CD4-positive, CD25-positive, alpha-beta regulatory T cell (primary cell): ENCODE results near the gene CLCN2. TPM values are rescaled to one million over a fixed set of nuclear protein-coding genes. Genes with fewer than 3 reads are reported as not detected.

Experiments
- ATAC-seq, 2 donors: fragments of 150-1000 bp; cut with Tn5 transposase; one replicate each; pipeline ENCODE4 v1.10.0; 2021; ENCODE audit warnings: low read depth in 2 of 2, moderate number of reproducible peaks in 2 of 2, moderate library complexity in 1 of 2
- DNase-seq, 3 donors: peaks; one replicate each; pipeline versions ENCODE4 v3.0.0 to v3.0.0-alpha.2; 2012 to 2022; ENCODE audit warnings: mixed read lengths in 1 of 3
- H3K27ac ChIP-seq: one replicate; pipeline ENCODE4 v1.7.0; 2013; ENCODE audit warnings: mild to moderate bottlenecking, low read length; ENCODE audit not compliant: insufficient read depth, poor library complexity, severe bottlenecking
- H3K27me3 ChIP-seq: one replicate; pipeline ENCODE4 v1.7.0; 2013; ENCODE audit warnings: low read length; ENCODE audit not compliant: control insufficient read depth, insufficient read depth
- H3K36me3 ChIP-seq: one replicate; pipeline ENCODE4 v1.7.0; 2013; ENCODE audit warnings: mild to moderate bottlenecking, low read length, moderate library complexity; ENCODE audit not compliant: control insufficient read depth, insufficient read depth
- H3K4me1 ChIP-seq: 2 replicates; pipeline ENCODE4 v1.7.0; 2013; ENCODE audit warnings: mild to moderate bottlenecking, low read length; ENCODE audit not compliant: insufficient read depth, control insufficient read depth, poor library complexity, severe bottlenecking
- H3K4me3 ChIP-seq: one replicate; pipeline ENCODE4 v1.7.0; 2013; ENCODE audit warnings: low read depth, mild to moderate bottlenecking, low read length, moderate library complexity
- H3K9me3 ChIP-seq, 2 experiments: 1 replicate in 1 of 2; 2 replicates in 1 of 2; pipeline ENCODE4 v1.7.0; 2013; ENCODE audit warnings: low read length in 2 of 2, mild to moderate bottlenecking in 1 of 2, moderate library complexity in 1 of 2; ENCODE audit not compliant: control insufficient read depth in 2 of 2
- H3K27ac Mint-ChIP-seq, 3 donors: one replicate each; pipeline ENCODE4 v1.8.0; 2020 to 2022; ENCODE audit warnings: mild to moderate bottlenecking in 3 of 3, mixed read lengths in 3 of 3, moderate library complexity in 2 of 3
- H3K27me3 Mint-ChIP-seq: one replicate; pipeline ENCODE4 v1.8.0; 2022; ENCODE audit warnings: mild to moderate bottlenecking, mixed read lengths
- H3K36me3 Mint-ChIP-seq: one replicate; pipeline ENCODE4 v1.8.0; 2020; ENCODE audit warnings: mixed read lengths
- H3K4me1 Mint-ChIP-seq, 4 donors: one replicate each; pipeline ENCODE4 v1.8.0; 2020 to 2022; ENCODE audit warnings: mixed read lengths in 4 of 4, mild to moderate bottlenecking in 1 of 4
- H3K4me3 Mint-ChIP-seq, 4 donors: one replicate each; pipeline ENCODE4 v1.8.0; 2020 to 2022; ENCODE audit warnings: mild to moderate bottlenecking in 4 of 4, mixed read lengths in 4 of 4, moderate library complexity in 3 of 4
- H3K9me3 Mint-ChIP-seq, 7 donors: one replicate each; pipeline ENCODE4 v1.8.0; 2020 to 2022; ENCODE audit warnings: mixed read lengths in 7 of 7, mild to moderate bottlenecking in 3 of 7, moderate library complexity in 2 of 7
- polyA plus RNA-seq, 4 donors: library from polyadenylated mRNA; unstranded; fragments of 300-500 nt; fragmentation: Illumina TruSeq; gene quantifications; one replicate each; pipeline ENCODE4 v1.2.3, GENCODE V29; 2021
- total RNA-seq: library from RNA; stranded (reverse); gene quantifications from one replicate; pipeline ENCODE4 v1.2.3, GENCODE V29; 2022

CLCN2 gene
- total and polyA plus RNA-seq, 5 donors from 2014 or later = 0.30 to 4.7 (median 0.57) TPM; not detected in 1

GRCh38 chr3:184379358-184380184, 18.2 kb upstream of the CLCN2 start, which contains the start of gene CHRD:
Gene CHRD (plus strand): TSS chr3:184380054. CDS start chr3:184380319, 265 bp downstream.
- Histone ChIP-seq H3K36me3 (no peaks in the 10 kb centered on the region), H3K27me3 (peaks cover 23% of the 10 kb centered on the region), H3K9me3 (no peaks in the 10 kb centered on the region), H3K4me3 (no peak within 1 kb of the TSS), H3K4me1 (peaks cover 12% of the 10 kb centered on the region), H3K27ac (no peak within 1 kb of the TSS)
- peaks cover 70% of the 10 kb centered on the region for H3K27me3 Mint-ChIP-seq
- peaks cover 0 to 16% (median 3%) of the 10 kb centered on the region in 4 donors for H3K4me1 Mint-ChIP-seq
- ATAC-seq (no peak), DNase-seq (no peak)
- peak within 1 kb of the TSS; percentile 58 to 89 (median 73) for H3K4me3 Mint-ChIP-seq
- H3K9me3 Mint-ChIP-seq = peaks cover 0 to 3% (median 0%) of the 10 kb centered on the region in 7 donors
- H3K27ac Mint-ChIP-seq = no peak within 1 kb of the TSS
- H3K36me3 Mint-ChIP-seq = no peaks in the 10 kb centered on the region

- Histone ChIP-seq H3K4me1 (peaks cover 12% of the 10 kb centered on the region), H3K4me3 (no peak overlapping the region), H3K36me3 (no peaks in the 10 kb centered on the region), H3K27me3 (peaks cover 23% of the 10 kb centered on the region), H3K9me3 (no peaks in the 10 kb centered on the region), H3K27ac (no peak overlapping the region)
- Mint-ChIP-seq H3K4me3 (peak overlapping the region; percentile 43 to 80 (median 60)), H3K27ac (no peak overlapping the region), H3K27me3 (peaks cover 67% of the 10 kb centered on the region), H3K9me3 (peaks cover 0 to 3% (median 0%) of the 10 kb centered on the region in 7 donors), H3K36me3 (no peaks in the 10 kb centered on the region), H3K4me1 (peaks cover 0 to 16% (median 3%) of the 10 kb centered on the region in 4 donors)
- no peak for DNase-seq
- ATAC-seq = no peak
These were observed 17.4 kb upstream of the CLCN2 start for GRCh38 chr3:184378651-184379357.

- H3K27me3 ChIP-seq = peaks cover 23% of the 10 kb centered on the region
- ATAC-seq (no peak), DNase-seq (no peak)
- Mint-ChIP-seq H3K27me3 (peaks cover 61% of the 10 kb centered on the region), H3K27ac (no peak within 1 kb of the TSS), H3K4me1 (peaks cover 0 to 16% (median 3%) of the 10 kb centered on the region in 4 donors), H3K4me3 (peak within 1 kb of the TSS in 2 of 4 donors; percentile 13 to 80), H3K9me3 (peaks cover 0 to 3% (median 0%) of the 10 kb centered on the region in 7 donors), H3K36me3 (no peaks in the 10 kb centered on the region)
- H3K36me3 ChIP-seq = no peaks in the 10 kb centered on the region
- no peak within 1 kb of the TSS for H3K4me3 ChIP-seq
- H3K27ac ChIP-seq = no peak within 1 kb of the TSS
- peaks cover 12% of the 10 kb centered on the region for H3K4me1 ChIP-seq
- no peaks in the 10 kb centered on the region for H3K9me3 ChIP-seq
These were observed 16.6 kb upstream of the CLCN2 start, which contains the start of gene THPO for GRCh38 chr3:184377882-184378445. Gene THPO (minus strand): TSS chr3:184378207. CDS start chr3:184376259, 1,948 bp downstream.

GRCh38 chr3:184377374-184377773, 16.0 kb upstream of the CLCN2 start:
- peaks cover 0 to 16% (median 3%) of the 10 kb centered on the region in 4 donors for H3K4me1 Mint-ChIP-seq
- H3K9me3 ChIP-seq = no peaks in the 10 kb centered on the region
- H3K27ac ChIP-seq = no peak overlapping the region
- no peaks in the 10 kb centered on the region for H3K36me3 ChIP-seq
- H3K4me3 ChIP-seq = no peak overlapping the region
- H3K27ac Mint-ChIP-seq = no peak overlapping the region
- H3K4me1 ChIP-seq = peaks cover 12% of the 10 kb centered on the region
- H3K36me3 Mint-ChIP-seq = no peaks in the 10 kb centered on the region
- ATAC-seq (no peak), DNase-seq (no peak)
- no peak overlapping the region for H3K4me3 Mint-ChIP-seq
- peaks cover 57% of the 10 kb centered on the region for H3K27me3 Mint-ChIP-seq
- H3K27me3 ChIP-seq = peaks cover 23% of the 10 kb centered on the region
- peaks cover 0 to 3% (median 0%) of the 10 kb centered on the region in 7 donors for H3K9me3 Mint-ChIP-seq

GRCh38 chr3:184375747-184376461, 14.5 kb upstream of the CLCN2 start:
- H3K36me3 ChIP-seq = no peaks in the 10 kb centered on the region
- peak overlapping the region in 1 of 3 donors; percentile 11 for H3K27ac Mint-ChIP-seq
- no peak overlapping the region for H3K4me3 Mint-ChIP-seq
- no peaks in the 10 kb centered on the region for H3K36me3 Mint-ChIP-seq
- no peaks in the 10 kb centered on the region for H3K9me3 ChIP-seq
- ATAC-seq (no peak), DNase-seq (no peak)
- peaks cover 0 to 16% (median 4%) of the 10 kb centered on the region in 4 donors for H3K4me1 Mint-ChIP-seq
- H3K9me3 Mint-ChIP-seq = peaks cover 0 to 3% (median 0%) of the 10 kb centered on the region in 7 donors
- H3K4me1 ChIP-seq = peaks cover 5% of the 10 kb centered on the region
- H3K27me3 ChIP-seq = peaks cover 22% of the 10 kb centered on the region
- no peak overlapping the region for H3K4me3 ChIP-seq
- H3K27ac ChIP-seq = no peak overlapping the region
- H3K27me3 Mint-ChIP-seq = peaks cover 45% of the 10 kb centered on the region

GRCh38 chr3:184373422-184373821, 12.0 kb upstream of the CLCN2 start:
- no peak overlapping the region for H3K4me3 Mint-ChIP-seq
- no peak for ATAC-seq
- H3K27me3 Mint-ChIP-seq = peaks cover 31% of the 10 kb centered on the region

GRCh38 chr3:184372911-184373310, 11.5 kb upstream of the CLCN2 start:
- Histone ChIP-seq H3K36me3 (peaks cover 14% of the 10 kb centered on the region), H3K4me3 (no peak overlapping the region), H3K27me3 (peaks cover 8% of the 10 kb centered on the region), H3K9me3 (no peaks in the 10 kb centered on the region), H3K27ac (no peak overlapping the region), H3K4me1 (no peaks in the 10 kb centered on the region)
- H3K27me3 Mint-ChIP-seq = peaks cover 26% of the 10 kb centered on the region
- H3K9me3 Mint-ChIP-seq = peaks cover 0 to 2% (median 0%) of the 10 kb centered on the region in 7 donors
- H3K36me3 Mint-ChIP-seq = peaks cover 13% of the 10 kb centered on the region
- peaks cover 1 to 9% (median 5%) of the 10 kb centered on the region in 4 donors for H3K4me1 Mint-ChIP-seq
- no peak for DNase-seq
- no peak overlapping the region for H3K4me3 Mint-ChIP-seq
- no peak overlapping the region for H3K27ac Mint-ChIP-seq
- no peak for ATAC-seq

More at GRCh38 chr3:184373422-184373821, 12.0 kb upstream of the CLCN2 start:
- peaks cover 0 to 2% (median 0%) of the 10 kb centered on the region in 7 donors for H3K9me3 Mint-ChIP-seq
- Histone ChIP-seq H3K4me1 (no peaks in the 10 kb centered on the region), H3K27ac (no peak overlapping the region), H3K36me3 (peaks cover 8% of the 10 kb centered on the region), H3K4me3 (no peak overlapping the region), H3K27me3 (peaks cover 10% of the 10 kb centered on the region), H3K9me3 (no peaks in the 10 kb centered on the region)
- peaks cover 11% of the 10 kb centered on the region for H3K36me3 Mint-ChIP-seq
- DNase-seq = no peak
- H3K4me1 Mint-ChIP-seq = peaks cover 0 to 9% (median 5%) of the 10 kb centered on the region in 4 donors
- H3K27ac Mint-ChIP-seq = no peak overlapping the region
